Activated CD4-positive, alpha-beta T cell treated with anti-CD3 and anti-CD28 coated beads, Interleukin-10, Interleukin-2, amounts not matched to agents 100 ng/mL and 50 ng/mL, durations not matched to agents 16 hours and 8 hours (primary cell): Measurements from ENCODE around the gene C5orf15.

Source experiments
- DNase-seq: peaks from one replicate; pipeline ENCODE4 v3.0.0-alpha.2; 2020

C5orf15 gene

GRCh38 chr5:133919148-133920136 lies 49.0 kb downstream of the C5orf15 start:
- DNase-seq: no peak

GRCh38 chr5:133918731-133919130 lies 49.7 kb downstream of the C5orf15 start:
- no peak for DNase-seq

- DNase-seq: no peak
These were observed 50.1 kb downstream of the C5orf15 start for GRCh38 chr5:133918316-133918715.

GRCh38 chr5:133917785-133918184 lies 50.6 kb downstream of the C5orf15 start:
- DNase-seq: no peak

- no peak for DNase-seq
These were observed 51.5 kb downstream of the C5orf15 start for GRCh38 chr5:133916914-133917313.

- no peak for DNase-seq
These were observed 51.9 kb downstream of the C5orf15 start for GRCh38 chr5:133916479-133916878.

- no peak for DNase-seq
These were observed 54.0 kb downstream of the C5orf15 start for GRCh38 chr5:133914434-133914833.

- DNase-seq: no peak
These were observed 54.8 kb downstream of the C5orf15 start for GRCh38 chr5:133913413-133914155.

- DNase-seq: no peak
These were observed 55.5 kb downstream of the C5orf15 start for GRCh38 chr5:133912951-133913350.

- DNase-seq: no peak
These were observed 57.9 kb downstream of the C5orf15 start for GRCh38 chr5:133910571-133910970.

- DNase-seq: no peak
These were observed 58.8 kb downstream of the C5orf15 start for GRCh38 chr5:133909603-133910002.

GRCh38 chr5:133907075-133907474 lies 61.4 kb downstream of the C5orf15 start:
- DNase-seq: no peak

- no peak for DNase-seq
These were observed 62.1 kb downstream of the C5orf15 start for GRCh38 chr5:133906303-133906702.
